Stimulated activated CD8-positive, alpha-beta memory T cell treated with anti-CD3 and anti-CD28 coated beads, Interleukin-15, amount 100 ng/mL, for 1 hour (primary cell): ENCODE data around the gene KRTAP5-4.

ENCODE experiments used
- DNase-seq: peaks from one replicate; pipeline ENCODE4 v3.0.0-alpha.2; 2020; ENCODE audit warnings: low read depth

Gene KRTAP5-4

DNA sequence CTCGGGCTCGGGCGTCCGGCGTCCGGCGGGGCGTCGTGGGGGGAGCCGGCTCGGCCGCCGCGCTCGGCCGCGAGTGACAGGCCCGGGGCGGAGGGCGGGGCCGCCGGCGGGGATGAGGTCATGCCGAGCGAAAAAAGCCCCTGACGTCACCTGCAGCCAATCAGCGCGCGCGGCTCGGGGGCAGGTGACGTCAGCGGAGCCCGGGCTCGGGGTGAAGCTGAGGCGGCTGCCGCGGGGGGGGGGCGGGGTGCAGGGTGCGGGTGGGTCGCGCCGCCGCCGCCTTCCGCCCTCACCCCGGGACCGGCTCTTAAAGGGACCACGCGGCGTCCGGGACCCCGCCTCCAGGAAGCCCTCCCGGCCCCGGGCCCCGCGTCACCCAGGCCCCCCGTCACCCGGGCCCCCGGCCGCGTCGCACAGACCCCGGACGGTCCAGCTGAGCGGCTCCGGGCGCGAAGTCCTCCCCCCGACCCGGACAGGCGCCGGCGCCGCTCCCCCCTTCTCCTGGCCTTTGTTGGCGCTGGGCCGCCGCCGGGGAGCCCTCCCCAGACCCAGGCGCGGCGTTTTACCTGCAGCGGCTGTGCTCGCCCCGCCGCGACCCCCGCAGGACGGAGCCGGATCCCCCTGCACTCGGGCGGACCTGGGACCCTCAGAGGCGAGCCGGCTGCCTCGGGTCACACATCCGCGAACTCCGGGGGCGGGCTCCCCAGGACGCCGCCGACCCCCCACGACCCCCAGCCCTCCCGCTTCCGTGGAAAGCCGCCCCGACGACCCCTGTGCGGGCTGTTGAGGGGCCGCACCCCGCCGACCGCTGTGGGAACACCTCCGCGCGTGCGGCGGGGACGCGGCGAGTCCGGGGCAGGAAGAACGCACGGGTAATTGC lies 49.5 kb downstream of the KRTAP5-4 start, which contains the start of gene DUSP8:
Gene DUSP8 (minus strand): TSS at position 75 of the 880 bp plus-strand sequence. CDS start 6,445 bp downstream, outside the sequence.
- DNase-seq: peak; percentile 87

DNA sequence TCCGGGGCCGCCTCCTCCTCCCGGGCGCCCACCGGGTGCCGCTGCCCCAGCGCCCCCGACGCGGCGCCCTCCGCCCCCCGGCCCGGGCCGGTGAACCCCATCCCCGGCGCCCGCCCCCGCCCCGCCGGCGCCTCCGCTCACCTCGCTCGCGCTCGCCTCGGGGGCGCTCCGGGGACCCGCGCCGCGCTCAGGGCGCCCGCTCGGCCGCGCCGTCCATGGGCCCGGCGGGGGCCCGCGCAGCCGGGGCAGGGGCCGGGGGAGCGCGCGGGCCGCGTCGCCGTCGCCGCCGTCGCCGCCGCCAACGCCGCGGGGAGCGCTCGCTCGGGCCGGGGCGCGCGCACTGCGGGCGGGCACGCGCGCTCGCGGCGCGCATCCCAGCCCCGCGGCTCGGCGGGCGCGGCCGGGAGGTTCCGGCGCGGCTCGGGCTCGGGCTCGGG lies 50.2 kb downstream of the KRTAP5-4 start:
- no peak for DNase-seq
